Measurements from ENCODE around the gene PHAF1.

GRCh38 chr16:67180166-67180565, 70.4 kb downstream of the PHAF1 start:
- TF ChIP-seq CTCF (IDR thresholded peaks at IDR 0.05; ENCODE audit: insufficient read depth, low read length) (no peak), POLR2AphosphoS5 (IDR thresholded peaks at IDR 0.05; ENCODE audit: low read depth) (no peak), REST (IDR thresholded peaks at IDR 0.05; ENCODE audit: insufficient replicate concordance, low read depth) (no peak), SPI1 (IDR thresholded peaks at IDR 0.05; ENCODE audit: borderline replicate concordance, low read depth) (no peak), GABPA (IDR thresholded peaks at IDR 0.05; ENCODE audit: low read depth) (no peak)

Data from HL-60 (cell line).